22Rv1 (cell line): ENCODE measurements around the gene ZBTB20.

Experiments
- CTCF ChIP-seq: fragments of 450-650 bp; IDR thresholded peaks from 2 replicates; pipeline ENCODE4 v1.5.1; 2017; ENCODE audit warnings: mild to moderate bottlenecking
- ZFX ChIP-seq: fragments of 450-650 bp; IDR thresholded peaks from 2 replicates; pipeline ENCODE4 v1.6.1; 2017; ENCODE audit warnings: antibody characterized with exemption, borderline replicate concordance

DNA sequence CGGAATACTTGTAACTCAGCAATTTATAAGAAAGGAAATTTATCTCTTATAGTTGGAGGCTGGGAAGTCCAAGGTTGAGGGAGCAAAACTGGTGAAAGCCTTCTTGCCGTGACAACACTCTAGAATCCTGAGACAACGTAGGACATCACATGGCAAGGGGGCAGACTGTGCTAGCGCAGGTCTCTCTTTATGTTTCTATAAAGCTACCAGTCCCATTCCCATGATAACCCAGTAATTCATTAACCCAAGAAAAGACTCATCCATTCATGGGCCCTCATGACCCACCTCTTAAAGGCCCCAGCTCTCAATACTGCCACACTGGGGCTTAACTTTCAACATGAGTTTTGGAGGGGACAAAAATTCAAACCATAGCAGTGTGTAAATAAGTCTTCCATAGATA, 260.2 kb downstream of the ZBTB20 start:
- no peak for TF ChIP-seq ZFX
- TF ChIP-seq CTCF: no peak
